OCI-LY7 (cell line): ENCODE measurements around the gene GGTLC2.

Experiments
- CTCF ChIP-seq: fragments of 200-600 bp; sonication (generic); conservative IDR thresholded peaks from 2 replicates; pipeline ENCODE4 v1.5.1; 2014; ENCODE audit warnings: mild to moderate bottlenecking, antibody characterized with exemption, low read length, moderate library complexity, mixed read lengths
- EZH2phosphoT487 ChIP-seq: fragments of 200-600 bp; sonication (generic); IDR thresholded peaks from 2 replicates; pipeline ENCODE4 v1.6.1; 2018; ENCODE audit warnings: low read depth, borderline replicate concordance, mild to moderate bottlenecking, mixed run types, antibody characterized with exemption, low read length, moderate library complexity, mixed read lengths

GRCh38 chr22:22696104-22696503 lies 51.7 kb downstream of the GGTLC2 start:
- TF ChIP-seq CTCF (no peak), EZH2phosphoT487 (no peak)
